Astrocyte (in vitro differentiated cells and primary cell): ENCODE data around the gene RAB19. TPM values are rescaled to one million over a fixed set of nuclear protein-coding genes. Genes with fewer than 3 reads are reported as not detected.

Source experiments
- DNase-seq: peaks from one replicate; pipeline ENCODE4 v3.0.0-alpha.2; 2010; ENCODE audit warnings: low read depth
- FAIRE-seq: peaks from 2 replicates; lab custom pipeline; 2011; peaks lifted over from hg19 to GRCh38; lab: Jason Lieb, UNC
- H2AFZ ChIP-seq: 2 replicates; pipeline ENCODE4 v1.6.0; 2012; ENCODE audit warnings: low read depth, low read length, inconsistent platforms
- H3K27ac ChIP-seq: 2 replicates; pipeline ENCODE4 v1.5.1; 2011; ENCODE audit warnings: low read depth, low read length, inconsistent platforms
- H3K27me3 ChIP-seq: 2 replicates; pipeline ENCODE4 v1.6.0; 2011; ENCODE audit warnings: low read length, inconsistent platforms; ENCODE audit not compliant: insufficient read depth
- H3K36me3 ChIP-seq: 2 replicates; pipeline ENCODE4 v1.5.1; 2011; ENCODE audit warnings: low read length, inconsistent platforms; ENCODE audit not compliant: insufficient read depth
- H3K4me1 ChIP-seq: 2 replicates; pipeline ENCODE4 v1.5.1; 2011; ENCODE audit warnings: low read length, inconsistent platforms; ENCODE audit not compliant: insufficient read depth
- H3K4me2 ChIP-seq: 2 replicates; pipeline ENCODE4 v1.6.0; 2012; ENCODE audit warnings: low read length, inconsistent platforms
- H3K4me3 ChIP-seq: 2 replicates; pipeline ENCODE4 v1.5.1; 2011; ENCODE audit warnings: low read depth, mild to moderate bottlenecking, low read length, inconsistent platforms; ENCODE audit not compliant: insufficient read depth
- H3K79me2 ChIP-seq: 2 replicates; pipeline ENCODE4 v1.6.0; 2012; ENCODE audit warnings: mild to moderate bottlenecking, low read length, inconsistent platforms; ENCODE audit not compliant: insufficient read depth
- H3K9ac ChIP-seq: 2 replicates; pipeline ENCODE4 v1.6.0; 2012; ENCODE audit warnings: mild to moderate bottlenecking, low read length, inconsistent platforms
- H3K9me3 ChIP-seq: 2 replicates; pipeline ENCODE4 v1.5.1; 2012; ENCODE audit warnings: low read depth, mild to moderate bottlenecking, low read length, inconsistent platforms; ENCODE audit not compliant: insufficient read depth
- H4K20me1 ChIP-seq: 2 replicates; pipeline ENCODE4 v1.6.0; 2012; ENCODE audit warnings: low read length, inconsistent platforms; ENCODE audit not compliant: insufficient read depth
- H3K27ac Mint-ChIP-seq: one replicate; pipeline ENCODE4 v1.8.0; 2021; ENCODE audit warnings: mild to moderate bottlenecking, mixed read lengths; ENCODE audit not compliant: unreplicated experiment
- H3K27me3 Mint-ChIP-seq: one replicate; pipeline ENCODE4 v1.8.0; 2021; ENCODE audit warnings: low read depth, mixed read lengths; ENCODE audit not compliant: unreplicated experiment
- H3K36me3 Mint-ChIP-seq: one replicate; pipeline ENCODE4 v1.8.0; 2021; ENCODE audit warnings: low read depth, mixed read lengths; ENCODE audit not compliant: unreplicated experiment
- H3K4me1 Mint-ChIP-seq: one replicate; pipeline ENCODE4 v1.8.0; 2021; ENCODE audit warnings: low read depth, mixed read lengths; ENCODE audit not compliant: unreplicated experiment
- H3K4me3 Mint-ChIP-seq: one replicate; pipeline ENCODE4 v1.8.0; 2021; ENCODE audit warnings: mild to moderate bottlenecking, moderate library complexity, mixed read lengths; ENCODE audit not compliant: unreplicated experiment
- H3K9me3 Mint-ChIP-seq: one replicate; pipeline ENCODE4 v1.8.0; 2021; ENCODE audit warnings: mild to moderate bottlenecking, mixed read lengths; ENCODE audit not compliant: unreplicated experiment
- CTCF ChIP-seq: IDR thresholded peaks from 2 replicates; pipeline ENCODE4 v1.5.1; 2011; ENCODE audit warnings: low read depth, mild to moderate bottlenecking, inconsistent platforms, low read length, moderate library complexity; ENCODE audit not compliant: insufficient read depth
- EZH2 ChIP-seq: IDR thresholded peaks from 2 replicates; pipeline ENCODE4 v1.6.1; 2012; ENCODE audit warnings: mild to moderate bottlenecking, low read length, inconsistent platforms; ENCODE audit not compliant: insufficient read depth
- total RNA-seq: library from RNA; stranded (reverse); gene quantifications from 2 replicates; pipeline ENCODE4 v1.2.1, GENCODE V29; 2021

The RAB19 gene
- total RNA-seq, 1 donor from 2014 or later = not detected

DNA sequence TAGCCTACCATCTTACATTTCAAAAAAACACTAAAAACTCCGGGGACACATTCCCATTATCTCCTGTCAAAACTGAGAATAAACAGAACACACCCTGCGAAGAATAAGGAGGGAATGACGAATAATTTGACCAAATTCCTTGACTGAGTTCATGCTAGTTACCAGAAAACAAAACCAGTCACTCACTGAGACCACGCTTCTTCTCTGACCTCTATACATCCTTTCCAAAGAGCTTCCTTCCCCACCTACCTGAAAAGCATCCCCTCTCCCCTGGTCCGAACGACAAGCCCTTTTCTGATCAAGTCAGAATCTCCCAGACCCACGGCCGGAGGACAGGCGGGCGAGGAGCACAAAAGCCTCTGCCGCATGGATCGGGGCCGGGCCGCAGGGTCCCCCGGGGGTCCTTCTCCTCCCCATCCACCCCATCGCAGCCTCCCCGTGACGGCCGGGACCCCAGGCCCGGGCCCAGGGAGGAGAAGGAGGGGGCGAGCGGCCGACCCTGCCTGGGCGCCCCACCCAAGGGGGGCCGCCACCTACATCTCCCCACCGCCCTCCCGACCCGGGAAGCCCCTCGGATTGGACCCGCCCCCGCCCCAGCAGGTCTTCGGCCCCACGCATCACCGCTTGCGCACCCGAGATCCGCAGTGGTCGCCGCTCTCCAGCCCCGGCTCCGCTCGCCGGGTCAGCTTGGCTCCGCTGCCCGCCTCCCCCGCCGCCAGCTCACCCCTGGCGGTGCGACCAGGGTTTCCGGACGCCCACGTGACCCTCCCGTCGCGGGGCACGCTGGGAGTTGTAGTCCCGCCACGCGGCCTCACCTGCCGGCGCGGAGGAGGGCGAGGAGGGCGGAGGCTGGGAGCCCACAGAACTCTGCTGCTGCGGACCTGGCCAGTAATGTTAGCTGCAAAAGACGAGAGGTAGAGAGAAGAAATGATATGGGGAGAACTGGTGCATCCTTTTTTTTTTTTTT is 5.8 kb upstream of the RAB19 start, which contains the start of gene SLC37A3:
TSS of gene SLC37A3 (minus strand) at position 747 of the 967 bp plus-strand sequence. CDS start 16,004 bp downstream, outside the sequence.
- H4K20me1 ChIP-seq = peaks cover 41% of the 10 kb centered on the region
- peak within 1 kb of the TSS; percentile 23 for H2AFZ ChIP-seq
- DNase-seq (peak; percentile 51), FAIRE-seq (no peak)
- H3K36me3 Mint-ChIP-seq = no peaks in the 10 kb centered on the region
- peak within 1 kb of the TSS; percentile 81 for H3K4me3 ChIP-seq
- no peaks in the 10 kb centered on the region for H3K27me3 Mint-ChIP-seq
- H3K9me3 Mint-ChIP-seq = no peaks in the 10 kb centered on the region
- TF ChIP-seq EZH2 (no peak), CTCF (no peak)
- H3K4me1 Mint-ChIP-seq = peaks cover 12% of the 10 kb centered on the region
- peaks cover 42% of the 10 kb centered on the region for H3K79me2 ChIP-seq
- no peaks in the 10 kb centered on the region for H3K9me3 ChIP-seq
- H3K4me2 ChIP-seq = peak within 1 kb of the TSS; percentile 83
- peaks cover 6% of the 10 kb centered on the region for H3K27me3 ChIP-seq
- H3K27ac ChIP-seq = peak within 1 kb of the TSS; percentile 79
- peak within 1 kb of the TSS; percentile 89 for H3K27ac Mint-ChIP-seq
- peaks cover 5% of the 10 kb centered on the region for H3K4me1 ChIP-seq
- H3K36me3 ChIP-seq = no peaks in the 10 kb centered on the region
- H3K9ac ChIP-seq = peak within 1 kb of the TSS; percentile 95
- H3K4me3 Mint-ChIP-seq = peak within 1 kb of the TSS; percentile 99

DNA sequence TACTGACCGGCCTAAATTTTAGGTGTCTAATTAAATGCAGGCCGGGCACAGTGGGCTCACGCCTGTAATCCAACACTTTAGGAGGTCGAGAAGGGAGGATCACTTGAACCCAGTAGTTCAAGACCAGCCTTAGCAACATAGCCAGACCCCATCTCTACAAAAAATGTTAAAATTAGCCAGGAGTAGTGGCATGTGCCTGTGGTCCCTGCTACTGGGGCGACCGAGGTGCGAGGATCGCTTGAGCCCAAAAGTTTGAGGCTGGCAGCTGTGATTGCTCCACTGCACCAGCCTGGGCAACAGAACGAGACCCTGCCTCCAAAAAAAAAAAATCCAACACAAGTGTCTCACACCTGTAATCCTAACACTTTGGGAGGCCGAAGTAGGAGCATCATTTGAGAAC is 5.0 kb upstream of the RAB19 start:
- Histone ChIP-seq H3K36me3 (no peaks in the 10 kb centered on the region), H3K79me2 (peaks cover 35% of the 10 kb centered on the region), H3K27ac (no peak overlapping the region), H3K9me3 (no peaks in the 10 kb centered on the region), H3K4me3 (no peak overlapping the region), H3K27me3 (peaks cover 9% of the 10 kb centered on the region), H4K20me1 (peaks cover 33% of the 10 kb centered on the region), H2AFZ (no peak overlapping the region), H3K9ac (no peak overlapping the region), H3K4me2 (peak overlapping the region; percentile 83), H3K4me1 (peaks cover 6% of the 10 kb centered on the region)
- Mint-ChIP-seq H3K4me3 (peak overlapping the region; percentile 99), H3K9me3 (no peaks in the 10 kb centered on the region), H3K4me1 (peaks cover 15% of the 10 kb centered on the region), H3K27me3 (peaks cover 3% of the 10 kb centered on the region), H3K27ac (no peak overlapping the region), H3K36me3 (no peaks in the 10 kb centered on the region)
- FAIRE-seq (no peak), DNase-seq (no peak)
- TF ChIP-seq EZH2 = no peak
- no peak for TF ChIP-seq CTCF
